ENCODE results near the gene RDH8. TPM values are rescaled to one million over a fixed set of nuclear protein-coding genes. Genes with fewer than 3 reads are reported as not detected.

The RDH8 gene
- total RNA-seq, 2 donors from 2014 or later: not detected

DNA sequence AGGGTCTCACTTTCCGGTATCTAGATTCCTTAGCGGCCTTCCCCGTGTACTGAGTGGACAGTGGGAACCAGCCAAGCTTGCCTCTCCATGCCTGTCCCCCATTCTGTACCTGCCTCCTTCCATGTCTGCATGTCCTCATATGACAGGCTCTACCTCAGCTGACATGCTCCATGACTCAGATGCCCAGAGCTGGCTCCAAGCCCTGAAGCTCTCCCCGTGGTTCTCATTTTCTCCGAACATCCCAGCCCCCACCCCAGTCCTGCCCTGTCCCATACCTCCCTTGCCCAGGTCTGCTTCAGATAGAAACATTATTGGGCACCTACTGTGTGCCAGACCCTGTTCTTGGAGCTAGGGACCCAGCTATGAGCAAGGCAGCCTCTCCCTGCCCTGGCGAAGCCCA is 55.8 kb downstream of the RDH8 start:
- H3K27ac Mint-ChIP-seq: no peak overlapping the region
- peaks cover 14% of the 10 kb centered on the region for H3K4me1 Mint-ChIP-seq
- peaks cover 4% of the 10 kb centered on the region for H3K36me3 Mint-ChIP-seq (ENCODE audit: low read depth)

DNA sequence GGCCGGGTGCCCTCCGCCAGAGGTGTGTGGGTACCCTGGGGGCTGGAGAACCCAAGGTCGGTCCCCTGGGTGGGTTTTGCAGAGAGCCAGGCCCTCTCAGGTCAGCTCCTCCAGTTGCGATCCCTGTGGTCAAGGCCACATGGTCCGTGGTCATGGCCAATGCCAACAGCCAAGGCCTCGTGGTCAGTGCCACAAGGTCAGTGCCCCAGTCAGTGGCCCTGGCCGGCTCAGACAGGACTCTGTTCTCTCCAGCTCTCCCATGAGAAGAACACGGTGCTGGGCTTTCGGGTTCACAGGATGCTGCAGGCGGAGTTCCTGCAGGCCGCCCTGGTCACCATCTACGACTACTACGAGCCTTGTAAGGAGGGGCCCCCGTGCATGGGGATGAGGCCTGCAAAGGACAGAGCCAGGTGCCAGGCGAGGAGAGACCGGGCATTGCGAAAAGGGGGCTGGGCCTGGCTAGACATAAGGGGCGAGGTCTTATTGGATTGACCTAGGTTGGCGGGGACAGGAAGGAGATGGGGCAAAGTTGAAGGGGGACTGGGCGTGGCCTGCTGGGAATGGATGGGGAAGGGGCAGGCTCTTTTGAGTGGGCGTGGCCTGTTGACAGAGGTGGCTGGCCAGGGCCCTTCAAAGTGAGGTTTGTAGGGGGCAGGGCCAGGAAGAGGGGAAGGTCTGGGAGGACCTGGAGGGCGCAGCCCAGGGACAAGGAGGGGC is 57.6 kb downstream of the RDH8 start:
- Mint-ChIP-seq H3K4me3 (no peak overlapping the region), H3K36me3 (ENCODE audit: low read depth) (peaks cover 4% of the 10 kb centered on the region), H3K27me3 (no peaks in the 10 kb centered on the region), H3K27ac (no peak overlapping the region), H3K4me1 (peaks cover 14% of the 10 kb centered on the region)
- peaks cover 3% of the 10 kb centered on the region for H3K9me3 ChIP-seq (ENCODE audit: control insufficient read depth, low read length, poor library complexity, severe bottlenecking)
- ATAC-seq (no peak), DNase-seq (no peak)

More for the DNA sequence above, 55.8 kb downstream of the RDH8 start:
- ATAC-seq (no peak), DNase-seq (no peak)
- H3K27me3 Mint-ChIP-seq: peaks cover under 1% of the 10 kb centered on the region
- H3K4me3 Mint-ChIP-seq: no peak overlapping the region
- H3K9me3 ChIP-seq (ENCODE audit: control insufficient read depth, low read length, poor library complexity, severe bottlenecking): peaks cover 3% of the 10 kb centered on the region

Other genes with a start within 250 kb of the RDH8 start
- 10 to 100 TPM in 1 of 2 donors, 1 to 10 TPM in 1; 3.9 to 12.0 TPM for gene ZNF846, start 244.7 kb upstream of the RDH8 start, total RNA-seq
- 10 to 100 TPM; 33.5 to 34.4 TPM for gene FBXL12, start 194.4 kb upstream of the RDH8 start, total RNA-seq
- gene UBL5, start 185.6 kb upstream of the RDH8 start, total RNA-seq: 100 to 1,000 TPM; 202 to 207 TPM
- gene PIN1, start 178.2 kb upstream of the RDH8 start, total RNA-seq: 10 to 100 TPM; 42.3 to 55.2 TPM
- 1 to 10 TPM; 3.1 to 3.9 TPM for gene OLFM2, start 77.0 kb upstream of the RDH8 start, total RNA-seq
- gene COL5A3, start 3.0 kb upstream of the RDH8 start, total RNA-seq: 10 to 100 TPM; 50.0 to 52.1 TPM
- 10 to 100 TPM; 65.2 to 68.0 TPM for gene SHFL, start 72.8 kb downstream of the RDH8 start, total RNA-seq
- gene ANGPTL6, start 89.2 kb downstream of the RDH8 start, total RNA-seq: 1 to 10 TPM in 1 of 2 donors, under 1 TPM in 1; 0.86 to 2.2 TPM
- gene PPAN, start 92.9 kb downstream of the RDH8 start, total RNA-seq: 10 to 100 TPM; 79.8 to 87.8 TPM
- gene P2RY11, start 98.2 kb downstream of the RDH8 start, total RNA-seq: 10 to 100 TPM; 46.6 to 50.8 TPM
- 100 to 1,000 TPM; 312 to 322 TPM for gene EIF3G, start 106.4 kb downstream of the RDH8 start, total RNA-seq
- gene DNMT1, start 181.5 kb downstream of the RDH8 start, total RNA-seq: 100 to 1,000 TPM; 204 to 229 TPM
- 10 to 100 TPM; 14.2 to 18.1 TPM for gene S1PR2, start 217.8 kb downstream of the RDH8 start, total RNA-seq
- gene MRPL4, start 238.7 kb downstream of the RDH8 start, total RNA-seq: 10 to 100 TPM; 33.8 to 44.2 TPM